Liver (tissue), 3 donors: Measurements from ENCODE around the gene TMEM61.

Experiments used
- CTCF ChIP-seq: fragments of 150-350 bp; IDR thresholded peaks from 2 replicates; pipeline ENCODE4 v1.5.1; 2017; ENCODE audit warnings: improper control_type of control experiment, low read depth, low read length; ENCODE audit not compliant: missing input control
- FOXA1 ChIP-seq: IDR thresholded peaks from 2 replicates; pipeline ENCODE4 v1.6.1; 2016; ENCODE audit warnings: antibody characterized with exemption
- GABPA ChIP-seq, 2 donors: IDR thresholded peaks in 1 of 2; conservative IDR thresholded peaks in 1 of 2; 2 replicates each; pipeline ENCODE4 v1.6.1; 2016; ENCODE audit warnings: antibody characterized with exemption in 2 of 2, mild to moderate bottlenecking in 1 of 2, moderate library complexity in 1 of 2
- HNF4A ChIP-seq, 2 donors: conservative IDR thresholded peaks; 2 replicates each; pipeline ENCODE4 v1.6.1; 2016; ENCODE audit warnings: antibody characterized with exemption in 2 of 2, mild to moderate bottlenecking in 2 of 2
- HNF4G ChIP-seq: IDR thresholded peaks from 2 replicates; pipeline ENCODE4 v1.6.1; 2016; ENCODE audit warnings: antibody characterized with exemption
- JUND ChIP-seq, 2 donors: IDR thresholded peaks; 2 replicates each; pipeline ENCODE4 v1.6.1; 2016; ENCODE audit warnings: antibody characterized with exemption in 2 of 2
- MAX ChIP-seq: IDR thresholded peaks from 2 replicates; pipeline ENCODE4 v1.6.1; 2016; ENCODE audit warnings: antibody characterized with exemption
- REST ChIP-seq: IDR thresholded peaks from 2 replicates; pipeline ENCODE4 v1.6.1; 2016; ENCODE audit warnings: antibody characterized with exemption, mild to moderate bottlenecking
- TAF1 ChIP-seq: conservative IDR thresholded peaks from 2 replicates; pipeline ENCODE4 v1.6.1; 2016; ENCODE audit warnings: antibody characterized with exemption, mild to moderate bottlenecking
- ZBTB33 ChIP-seq: IDR thresholded peaks from 2 replicates; pipeline ENCODE4 v1.6.1; 2016; ENCODE audit warnings: antibody characterized with exemption
- donor health status: healthy.
- donor health status: healthy.

- TF ChIP-seq MAX (no peak), REST (no peak), JUND (IDR thresholded peaks at IDR 0.05) (no peak), CTCF (no peak), FOXA1 (no peak), TAF1 (no peak), HNF4A (conservative IDR thresholded peaks at IDR 0.05) (no peak), GABPA (IDR thresholded peaks at IDR 0.05 in 1 of 2, conservative IDR thresholded peaks at IDR 0.05 in 1 of 2) (no peak), ZBTB33 (no peak), HNF4G (no peak)
Measured at GRCh38 chr1:54998100-54998499, 17.7 kb downstream of the TMEM61 start.
